Choroid plexus epithelial cell (primary cell): ENCODE results near the gene RSRC1.

Source experiments
- DNase-seq: peaks from one replicate; pipeline ENCODE4 v3.0.0-alpha.2; 2010; ENCODE audit warnings: low read depth
- H3K4me3 ChIP-seq: 2 replicates; pipeline ENCODE4 v1.5.1; 2011; ENCODE audit warnings: low read depth, mild to moderate bottlenecking, control low read depth, low read length, moderate library complexity
- CTCF ChIP-seq: conservative IDR thresholded peaks from 2 replicates; pipeline ENCODE4 v1.5.1; 2011; ENCODE audit warnings: low read depth, mild to moderate bottlenecking, control low read depth, inconsistent platforms, low read length, moderate library complexity

RSRC1 gene

GRCh38 chr3:158471639-158472294, 361.9 kb downstream of the RSRC1 start:
- peak; percentile 73 for DNase-seq
- H3K4me3 ChIP-seq: no peak overlapping the region
- TF ChIP-seq CTCF: no peak

GRCh38 chr3:158479051-158479450, 369.2 kb downstream of the RSRC1 start:
- H3K4me3 ChIP-seq: no peak overlapping the region
- DNase-seq: no peak
- no peak for TF ChIP-seq CTCF

DNA sequence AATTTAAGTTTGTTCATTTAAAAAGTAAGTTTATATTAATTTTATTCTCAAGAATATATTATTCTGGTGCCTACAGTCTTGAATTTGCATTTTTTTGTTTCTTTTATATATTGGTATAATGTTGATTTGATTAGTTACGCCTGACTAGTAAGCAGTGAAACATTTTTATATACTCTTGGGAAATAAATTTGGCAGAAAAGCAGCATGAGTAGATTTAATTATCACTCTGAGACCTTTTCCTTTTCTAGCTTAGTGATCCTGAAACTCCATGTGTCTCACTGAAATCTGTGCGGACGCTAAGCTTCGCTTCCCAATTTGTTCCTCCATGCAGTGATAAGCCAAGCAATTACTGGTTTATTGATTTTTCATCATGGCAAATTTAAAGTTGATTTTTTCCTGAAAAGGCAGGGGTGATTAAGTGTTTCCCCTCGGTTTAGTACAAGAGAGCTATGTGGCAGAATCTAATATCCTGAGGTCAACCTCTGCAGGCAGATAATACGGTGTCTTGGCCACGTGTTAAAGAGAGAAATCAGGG, 373.9 kb downstream of the RSRC1 start:
- H3K4me3 ChIP-seq: no peak overlapping the region
- TF ChIP-seq CTCF: no peak
- DNase-seq: no peak

- no peak overlapping the region for H3K4me3 ChIP-seq
- DNase-seq: peak; percentile 14
- no peak for TF ChIP-seq CTCF
These were observed 376.3 kb downstream of the RSRC1 start for GRCh38 chr3:158486200-158486599.

DNA sequence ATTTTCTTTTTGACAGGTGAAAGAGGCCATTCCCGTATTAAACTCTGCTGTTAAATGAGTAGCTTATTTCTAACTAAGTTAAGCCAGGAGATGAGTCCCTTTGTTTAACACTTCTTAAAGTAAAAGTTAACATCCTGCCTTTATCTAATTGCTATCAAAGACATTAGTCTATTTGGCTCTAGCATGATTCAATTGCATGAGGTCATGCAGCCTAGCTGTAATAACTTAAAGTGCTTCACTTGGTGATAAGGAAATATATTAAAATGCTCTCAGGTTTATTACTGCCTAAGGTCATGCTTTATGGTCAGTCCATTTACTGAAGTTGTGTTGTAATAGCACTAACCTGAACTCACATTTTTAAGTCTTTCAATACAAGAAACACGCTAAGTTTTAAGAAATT, 378.8 kb downstream of the RSRC1 start:
- DNase-seq: no peak
- TF ChIP-seq CTCF: no peak
- H3K4me3 ChIP-seq: no peak overlapping the region

GRCh38 chr3:158489181-158489580, 379.3 kb downstream of the RSRC1 start:
- TF ChIP-seq CTCF: no peak
- no peak overlapping the region for H3K4me3 ChIP-seq
- DNase-seq: no peak

DNA sequence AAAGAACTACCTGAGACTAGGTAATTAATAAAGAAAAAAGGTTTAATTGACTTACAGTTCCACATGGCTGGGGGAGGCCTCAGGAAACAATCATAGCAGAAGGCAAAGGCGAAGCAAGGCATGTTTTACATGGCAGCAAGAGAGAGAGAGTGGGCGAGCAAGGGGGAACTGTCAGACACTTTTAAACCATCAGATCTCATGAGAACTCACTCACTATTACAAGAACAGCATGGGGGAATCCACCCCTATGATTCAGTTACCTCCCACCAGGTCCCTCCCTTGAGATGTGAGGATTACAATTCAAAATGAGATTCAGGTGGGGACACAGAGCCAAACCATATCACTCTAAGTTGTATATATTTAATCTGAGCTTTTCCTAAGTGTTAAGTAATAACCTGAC, 382.1 kb downstream of the RSRC1 start:
- TF ChIP-seq CTCF: no peak
- DNase-seq: no peak
- H3K4me3 ChIP-seq: no peak overlapping the region
